ENCODE measurements around the gene EFCAB10. TPM values are rescaled to one million over a fixed set of nuclear protein-coding genes. Genes with fewer than 3 reads are reported as not detected.

EFCAB10 gene
- total and polyA plus RNA-seq, 2 of the 13 experiments (the other 11 are each of a cell fraction or from before 2014, with no cell fraction given), result 0.40 TPM; not detected in 1

DNA sequence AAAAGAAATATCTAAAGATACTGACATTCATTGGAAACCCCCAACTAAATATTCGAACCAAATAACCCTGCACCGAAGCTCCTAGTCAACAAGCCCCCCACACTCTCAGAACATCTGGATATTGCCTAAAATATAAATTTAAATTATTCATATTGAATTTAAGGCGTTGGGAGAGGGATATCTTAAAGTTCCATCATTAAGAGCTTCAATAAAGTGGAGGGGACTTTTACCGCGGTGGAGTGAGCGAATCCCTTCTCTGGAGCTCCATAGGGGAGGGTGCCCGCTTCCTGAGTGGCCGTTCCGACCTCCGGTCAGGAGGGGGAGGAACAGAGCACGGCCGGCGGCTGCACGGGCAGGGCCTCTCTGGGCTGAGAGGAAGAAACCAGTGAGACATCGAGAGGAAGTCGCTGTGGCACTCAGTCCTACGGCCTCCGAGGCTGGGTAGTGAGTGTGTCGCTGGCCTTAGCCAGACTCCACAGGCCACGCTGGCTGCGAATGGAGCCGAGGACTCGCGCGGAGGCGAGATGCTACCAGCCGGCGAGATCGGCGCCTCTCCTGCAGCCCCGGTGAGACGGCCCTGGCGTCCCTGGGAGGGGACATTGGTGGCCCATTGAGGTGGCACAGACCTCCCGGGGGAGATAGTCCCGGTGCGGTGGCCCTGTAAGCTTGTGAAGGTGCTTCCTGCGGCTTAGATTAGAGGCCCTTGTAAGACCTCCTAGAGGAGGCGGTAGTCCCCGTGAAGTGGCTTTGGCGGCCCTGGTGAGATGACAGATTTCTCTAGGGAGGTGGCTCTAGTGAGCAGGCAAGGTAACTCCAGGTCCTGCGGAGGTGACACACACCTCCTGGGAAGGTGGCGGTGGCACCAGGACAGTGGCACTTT lies 49.3 kb downstream of the EFCAB10 start, which contains the start of gene RINT1 (continued):
- TF ChIP-seq PHF20 (CRISPR knock-in tag; IDR thresholded peaks at IDR 0.05) (peak; percentile 94), SMAD3 (CRISPR knock-in tag; IDR thresholded peaks at IDR 0.05) (peak; percentile 89), NCOA1 (CRISPR knock-in tag; IDR thresholded peaks at IDR 0.05) (0 out of 2 replicates have a peak, but pooled peaks have one; percentile 78), ZNF274 (CRISPR knock-in tag; IDR thresholded peaks at IDR 0.05) (peak; percentile 91), SP2 (CRISPR knock-in tag; IDR thresholded peaks at IDR 0.05) (0 out of 2 replicates have a peak, but pooled peaks have one; percentile 17), ZNF670 (CRISPR knock-in tag; IDR thresholded peaks at IDR 0.05; ENCODE audit: borderline replicate concordance) (peak; percentile 85), PAWR (CRISPR knock-in tag; IDR thresholded peaks at IDR 0.05; ENCODE audit: borderline replicate concordance) (no peak), STAG1 (CRISPR knock-in tag; IDR thresholded peaks at IDR 0.05) (0 out of 2 replicates have a peak, but pooled peaks have one; percentile 6), ELF1 (CRISPR knock-in tag; IDR thresholded peaks at IDR 0.05) (peak; percentile 87), ZNF335 (CRISPR knock-in tag; IDR thresholded peaks at IDR 0.05) (peak; percentile 81), ZNF776 (CRISPR knock-in tag; IDR thresholded peaks at IDR 0.05) (peak; percentile 67), TCF7L2 (IDR thresholded peaks at IDR 0.05; ENCODE audit: low read depth, low read length) (no peak), SP4 (CRISPR knock-in tag; IDR thresholded peaks at IDR 0.05) (peak; percentile 62; the same call in 1 of the 2 replicates), BRCA1 (CRISPR knock-in tag; IDR thresholded peaks at IDR 0.05) (no peak), ZNF556 (CRISPR knock-in tag; IDR thresholded peaks at IDR 0.05; ENCODE audit: borderline replicate concordance) (peak; percentile 86), ESRRA (CRISPR knock-in tag; IDR thresholded peaks at IDR 0.05; ENCODE audit: low read depth) (0 out of 2 replicates have a peak, but pooled peaks have one; percentile 62), GABPA (IDR thresholded peaks at IDR 0.05; ENCODE audit: low read depth, low read length) (peak; percentile 77), GABPA (CRISPR knock-in tag; IDR thresholded peaks at IDR 0.05; ENCODE audit: low read depth) (peak; percentile 95), RFX1 (IDR thresholded peaks at IDR 0.05) (no peak)
- TF ChIP-seq, protein P1, sequence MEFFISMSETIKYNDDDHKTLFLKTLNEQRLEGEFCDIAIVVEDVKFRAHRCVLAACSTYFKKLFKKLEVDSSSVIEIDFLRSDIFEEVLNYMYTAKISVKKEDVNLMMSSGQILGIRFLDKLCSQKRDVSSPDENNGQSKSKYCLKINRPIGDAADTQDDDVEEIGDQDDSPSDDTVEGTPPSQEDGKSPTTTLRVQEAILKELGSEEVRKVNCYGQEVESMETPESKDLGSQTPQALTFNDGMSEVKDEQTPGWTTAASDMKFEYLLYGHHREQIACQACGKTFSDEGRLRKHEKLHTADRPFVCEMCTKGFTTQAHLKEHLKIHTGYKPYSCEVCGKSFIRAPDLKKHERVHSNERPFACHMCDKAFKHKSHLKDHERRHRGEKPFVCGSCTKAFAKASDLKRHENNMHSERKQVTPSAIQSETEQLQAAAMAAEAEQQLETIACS (CRISPR knock-in tag; IDR thresholded peaks at IDR 0.05), result no peak
- TF ChIP-seq, protein P2, sequence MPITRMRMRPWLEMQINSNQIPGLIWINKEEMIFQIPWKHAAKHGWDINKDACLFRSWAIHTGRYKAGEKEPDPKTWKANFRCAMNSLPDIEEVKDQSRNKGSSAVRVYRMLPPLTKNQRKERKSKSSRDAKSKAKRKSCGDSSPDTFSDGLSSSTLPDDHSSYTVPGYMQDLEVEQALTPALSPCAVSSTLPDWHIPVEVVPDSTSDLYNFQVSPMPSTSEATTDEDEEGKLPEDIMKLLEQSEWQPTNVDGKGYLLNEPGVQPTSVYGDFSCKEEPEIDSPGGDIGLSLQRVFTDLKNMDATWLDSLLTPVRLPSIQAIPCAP (CRISPR knock-in tag; IDR thresholded peaks at IDR 0.05; ENCODE audit: low read depth), result no peak
- TF ChIP-seq, protein P3, sequence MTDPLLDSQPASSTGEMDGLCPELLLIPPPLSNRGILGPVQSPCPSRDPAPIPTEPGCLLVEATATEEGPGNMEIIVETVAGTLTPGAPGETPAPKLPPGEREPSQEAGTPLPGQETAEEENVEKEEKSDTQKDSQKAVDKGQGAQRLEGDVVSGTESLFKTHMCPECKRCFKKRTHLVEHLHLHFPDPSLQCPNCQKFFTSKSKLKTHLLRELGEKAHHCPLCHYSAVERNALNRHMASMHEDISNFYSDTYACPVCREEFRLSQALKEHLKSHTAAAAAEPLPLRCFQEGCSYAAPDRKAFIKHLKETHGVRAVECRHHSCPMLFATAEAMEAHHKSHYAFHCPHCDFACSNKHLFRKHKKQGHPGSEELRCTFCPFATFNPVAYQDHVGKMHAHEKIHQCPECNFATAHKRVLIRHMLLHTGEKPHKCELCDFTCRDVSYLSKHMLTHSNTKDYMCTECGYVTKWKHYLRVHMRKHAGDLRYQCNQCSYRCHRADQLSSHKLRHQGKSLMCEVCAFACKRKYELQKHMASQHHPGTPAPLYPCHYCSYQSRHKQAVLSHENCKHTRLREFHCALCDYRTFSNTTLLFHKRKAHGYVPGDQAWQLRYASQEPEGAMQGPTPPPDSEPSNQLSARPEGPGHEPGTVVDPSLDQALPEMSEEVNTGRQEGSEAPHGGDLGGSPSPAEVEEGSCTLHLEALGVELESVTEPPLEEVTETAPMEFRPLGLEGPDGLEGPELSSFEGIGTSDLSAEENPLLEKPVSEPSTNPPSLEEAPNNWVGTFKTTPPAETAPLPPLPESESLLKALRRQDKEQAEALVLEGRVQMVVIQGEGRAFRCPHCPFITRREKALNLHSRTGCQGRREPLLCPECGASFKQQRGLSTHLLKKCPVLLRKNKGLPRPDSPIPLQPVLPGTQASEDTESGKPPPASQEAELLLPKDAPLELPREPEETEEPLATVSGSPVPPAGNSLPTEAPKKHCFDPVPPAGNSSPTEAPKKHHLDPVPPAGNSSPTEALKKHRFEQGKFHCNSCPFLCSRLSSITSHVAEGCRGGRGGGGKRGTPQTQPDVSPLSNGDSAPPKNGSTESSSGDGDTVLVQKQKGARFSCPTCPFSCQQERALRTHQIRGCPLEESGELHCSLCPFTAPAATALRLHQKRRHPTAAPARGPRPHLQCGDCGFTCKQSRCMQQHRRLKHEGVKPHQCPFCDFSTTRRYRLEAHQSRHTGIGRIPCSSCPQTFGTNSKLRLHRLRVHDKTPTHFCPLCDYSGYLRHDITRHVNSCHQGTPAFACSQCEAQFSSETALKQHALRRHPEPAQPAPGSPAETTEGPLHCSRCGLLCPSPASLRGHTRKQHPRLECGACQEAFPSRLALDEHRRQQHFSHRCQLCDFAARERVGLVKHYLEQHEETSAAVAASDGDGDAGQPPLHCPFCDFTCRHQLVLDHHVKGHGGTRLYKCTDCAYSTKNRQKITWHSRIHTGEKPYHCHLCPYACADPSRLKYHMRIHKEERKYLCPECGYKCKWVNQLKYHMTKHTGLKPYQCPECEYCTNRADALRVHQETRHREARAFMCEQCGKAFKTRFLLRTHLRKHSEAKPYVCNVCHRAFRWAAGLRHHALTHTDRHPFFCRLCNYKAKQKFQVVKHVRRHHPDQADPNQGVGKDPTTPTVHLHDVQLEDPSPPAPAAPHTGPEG (CRISPR knock-in tag; IDR thresholded peaks at IDR 0.05), result peak; percentile 74; the same call in 1 of the 2 replicates
- TF ChIP-seq, protein P4, sequence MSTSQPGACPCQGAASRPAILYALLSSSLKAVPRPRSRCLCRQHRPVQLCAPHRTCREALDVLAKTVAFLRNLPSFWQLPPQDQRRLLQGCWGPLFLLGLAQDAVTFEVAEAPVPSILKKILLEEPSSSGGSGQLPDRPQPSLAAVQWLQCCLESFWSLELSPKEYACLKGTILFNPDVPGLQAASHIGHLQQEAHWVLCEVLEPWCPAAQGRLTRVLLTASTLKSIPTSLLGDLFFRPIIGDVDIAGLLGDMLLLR (CRISPR knock-in tag; IDR thresholded peaks at IDR 0.05), result peak; percentile 68
